GM21825 (cell line): ENCODE data around the gene FAM3D.

Experiments
- ATAC-seq: cut with Tn5 transposase; IDR thresholded peaks from one replicate; pipeline ENCODE4 v1.9.1; 2021; ENCODE audit warnings: mild to moderate bottlenecking, moderate library complexity; ENCODE audit not compliant: unreplicated experiment

Gene FAM3D

DNA sequence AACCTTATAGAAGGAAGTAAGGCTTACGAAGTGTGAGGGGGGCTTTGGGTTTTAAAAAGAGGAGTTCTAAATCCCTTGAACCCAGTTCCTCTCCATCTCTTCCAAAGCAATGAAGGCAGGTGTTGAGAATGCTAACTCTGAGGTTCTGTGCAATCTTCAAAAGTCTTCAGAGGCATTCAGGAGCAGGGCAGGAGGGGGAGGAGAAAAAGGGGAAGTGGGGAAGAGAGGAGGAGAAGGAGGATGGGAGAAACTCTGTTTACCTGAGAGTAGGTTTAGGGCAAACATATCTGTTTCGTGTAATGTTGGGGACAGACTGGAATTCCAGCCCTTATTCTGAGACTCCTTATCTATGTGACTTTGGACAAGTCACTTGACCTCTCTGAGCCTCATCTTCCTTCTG lies 36.9 kb downstream of the FAM3D start:
- no peak for ATAC-seq

DNA sequence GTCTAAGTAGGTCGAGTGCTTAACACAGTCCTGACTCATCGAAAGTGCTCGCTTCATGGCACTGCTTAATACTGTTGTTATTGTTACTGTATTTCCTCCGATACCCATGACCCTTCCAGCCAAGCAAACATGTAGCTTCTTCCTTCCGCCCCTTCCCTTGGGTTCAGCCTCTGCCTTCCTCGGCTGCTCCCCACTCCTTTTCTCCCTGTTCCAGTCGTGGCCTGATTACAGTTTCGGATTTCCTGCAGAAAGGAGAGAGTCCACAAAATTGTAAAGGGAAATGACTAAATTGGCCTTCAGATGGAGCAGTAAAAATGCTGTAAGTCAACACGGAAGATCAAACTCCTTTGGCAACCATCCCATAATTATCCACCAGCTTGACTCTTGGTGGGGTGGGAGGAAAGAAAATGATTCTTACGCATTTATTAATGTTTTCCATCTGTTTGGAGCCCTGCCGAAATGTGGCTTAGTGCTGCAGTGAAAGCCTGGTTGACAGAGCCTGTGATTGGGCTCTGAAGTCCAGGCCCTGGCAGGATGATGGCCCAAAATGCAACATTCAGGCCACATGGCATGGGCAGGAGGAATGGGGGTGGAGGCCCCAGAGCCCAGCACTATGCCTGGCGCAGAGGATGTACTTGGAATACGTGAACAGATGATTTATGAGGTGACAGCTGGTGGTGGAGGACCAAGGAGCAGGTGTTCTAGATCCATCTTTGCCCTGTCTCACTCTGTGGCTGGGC lies 37.6 kb downstream of the FAM3D start:
- ATAC-seq, result no peak

DNA sequence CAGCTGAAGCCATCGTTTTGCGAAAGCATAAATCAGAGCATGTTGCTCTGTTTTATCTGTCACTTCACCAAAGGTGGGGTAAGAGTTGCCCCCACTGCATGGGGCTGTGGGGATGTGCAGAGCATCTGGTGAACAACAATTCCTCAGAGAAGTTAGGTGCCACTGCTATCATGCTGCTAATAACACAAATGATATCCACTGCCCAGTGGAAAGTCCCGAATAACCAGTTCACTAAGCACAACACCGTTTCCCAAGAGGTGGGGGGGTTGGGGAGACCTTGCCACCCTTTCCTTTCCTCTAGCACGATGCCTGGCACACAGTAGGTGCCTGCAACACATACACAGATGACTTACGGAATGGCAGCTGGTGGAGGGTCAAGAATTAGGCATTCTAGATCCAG lies 38.6 kb downstream of the FAM3D start:
- no peak for ATAC-seq

DNA sequence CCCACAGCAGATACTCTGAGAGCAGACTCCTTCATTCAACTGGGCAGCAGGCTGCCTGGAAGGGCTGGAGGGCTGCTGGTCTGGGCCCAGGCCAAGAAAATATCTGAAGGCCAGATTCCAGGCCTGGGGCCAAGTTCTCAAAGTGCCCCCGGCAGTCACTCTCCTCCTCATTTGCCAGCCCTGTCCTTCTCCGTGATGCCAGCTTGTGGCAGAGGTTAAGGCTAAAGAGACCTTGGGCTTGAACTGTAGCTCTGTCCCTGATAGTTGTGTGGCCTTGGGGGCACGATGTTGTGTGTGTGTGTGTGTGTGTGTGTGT lies 39.0 kb downstream of the FAM3D start:
- ATAC-seq, result no peak

DNA sequence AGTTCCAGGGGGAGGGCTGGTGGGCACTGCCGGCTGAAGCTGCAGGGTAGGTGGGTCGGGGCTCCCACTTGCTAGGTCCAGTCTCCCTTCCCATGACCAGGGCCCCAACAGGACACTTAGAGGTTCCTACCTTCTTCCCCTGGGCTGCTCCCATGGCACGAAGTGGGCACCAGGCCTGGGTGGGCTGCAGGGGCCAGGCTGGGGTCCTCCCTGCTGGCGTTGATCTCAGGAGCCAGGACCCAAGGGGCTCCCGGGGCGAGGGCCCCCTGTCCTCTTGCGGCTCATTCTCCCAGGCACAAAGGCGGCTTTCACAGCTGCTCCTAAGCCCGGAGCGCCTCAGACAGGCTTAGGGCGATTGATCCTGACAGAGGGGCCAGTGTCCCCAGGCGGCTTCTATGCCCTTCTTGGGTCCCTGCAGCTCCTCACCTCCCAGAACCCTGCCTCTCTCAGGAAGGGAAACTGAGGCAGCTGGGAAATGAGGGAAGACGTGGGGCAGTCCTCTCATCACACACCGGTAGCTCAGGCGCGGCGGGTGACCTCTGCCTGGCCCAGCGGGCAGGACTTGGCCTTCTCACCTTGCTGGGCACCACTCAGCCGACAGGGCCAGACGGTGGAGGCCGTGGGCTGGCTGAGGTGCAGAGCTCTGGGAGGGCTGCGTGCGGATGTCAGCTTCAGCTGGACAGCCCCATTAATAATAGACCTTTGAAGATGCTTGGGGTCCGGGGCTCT lies 39.6 kb downstream of the FAM3D start:
- ATAC-seq, result no peak

DNA sequence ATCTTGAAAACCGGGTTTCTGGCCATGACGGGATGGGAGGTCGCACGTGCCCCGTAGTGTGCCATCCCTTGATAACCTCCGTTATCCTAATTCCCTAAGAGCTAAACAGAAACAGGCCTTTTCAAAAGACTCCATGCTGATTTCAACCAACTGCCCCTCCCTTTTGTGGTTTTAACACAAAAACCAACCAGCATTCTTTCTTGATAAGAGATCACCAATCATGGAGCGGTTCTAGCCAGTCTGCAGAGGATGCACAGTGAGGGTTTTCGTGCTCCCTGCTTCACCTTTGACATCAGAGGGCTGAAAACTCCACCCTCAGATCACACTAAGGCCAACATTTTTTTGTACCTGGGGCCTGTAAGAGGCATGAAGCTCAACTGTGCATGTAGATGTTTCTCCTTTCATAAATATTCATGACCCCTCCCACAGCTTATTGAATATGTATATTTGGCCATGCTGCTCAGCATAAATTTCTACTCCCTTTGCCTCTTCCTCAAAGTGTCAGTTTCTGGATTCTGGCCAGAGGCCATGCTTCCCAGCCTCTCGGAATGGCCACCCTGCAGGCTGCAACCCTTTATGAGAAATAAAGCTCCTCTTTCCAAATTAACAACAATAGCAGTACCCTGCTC lies 41.3 kb downstream of the FAM3D start:
- ATAC-seq, result no peak

DNA sequence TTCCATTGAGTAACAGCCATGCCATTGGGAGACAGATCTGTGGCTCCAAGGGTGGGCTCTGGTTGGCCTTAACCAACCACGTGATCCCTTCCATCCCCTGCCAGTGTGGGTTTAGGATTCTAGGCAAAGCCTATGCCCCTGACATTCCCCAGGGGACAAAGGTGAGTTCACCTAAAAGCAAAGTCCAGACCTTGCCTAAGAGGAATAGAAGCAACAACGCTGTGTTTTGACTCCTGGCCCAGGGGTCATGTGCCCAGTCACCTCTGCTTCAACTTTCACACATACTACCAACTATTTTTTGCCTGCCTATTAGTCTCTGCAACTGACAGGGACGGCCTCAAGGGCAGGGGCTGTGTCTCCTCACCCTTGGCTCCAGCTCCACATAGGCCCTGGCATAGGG lies 42.0 kb downstream of the FAM3D start:
- ATAC-seq, result no peak

DNA sequence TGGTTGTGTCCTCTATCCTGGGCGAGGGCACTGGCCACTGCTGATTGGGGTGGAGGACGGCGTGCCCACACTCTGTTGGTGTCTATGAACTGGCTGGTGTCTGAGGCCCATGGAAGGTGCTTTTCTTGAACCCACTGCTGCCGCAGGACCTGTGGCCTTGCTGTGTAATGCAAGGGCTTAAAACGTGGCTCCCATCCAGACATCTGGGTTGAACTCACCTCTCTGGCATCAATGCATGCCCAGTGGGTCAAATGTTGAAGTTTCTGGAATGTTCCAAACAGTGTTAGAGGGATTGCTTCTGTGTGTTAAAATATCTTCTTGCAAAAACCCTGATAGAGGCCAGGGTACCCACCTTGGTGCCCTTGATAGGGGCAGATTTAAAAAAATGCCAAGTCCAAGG lies 42.6 kb downstream of the FAM3D start:
- no peak for ATAC-seq

DNA sequence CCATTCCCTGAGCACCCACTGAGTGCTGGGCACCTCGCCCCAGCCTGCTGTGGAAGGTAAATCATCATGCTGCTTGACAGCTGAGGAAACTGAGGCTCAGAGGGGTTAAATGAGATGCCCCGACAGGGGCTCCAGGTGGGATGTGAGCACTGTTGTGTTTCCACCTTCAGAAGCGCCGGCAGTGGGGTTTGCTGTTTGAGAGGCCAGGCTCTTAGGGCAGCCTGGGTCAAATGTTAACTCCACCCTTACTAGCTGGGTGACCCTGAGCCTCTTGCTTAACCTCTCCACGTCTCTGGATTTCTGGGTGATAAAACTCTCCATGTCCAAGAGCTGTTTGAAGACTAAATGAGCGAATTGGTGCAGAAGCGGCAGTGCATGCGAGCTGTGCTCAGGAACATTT lies 43.1 kb downstream of the FAM3D start:
- ATAC-seq, result no peak

DNA sequence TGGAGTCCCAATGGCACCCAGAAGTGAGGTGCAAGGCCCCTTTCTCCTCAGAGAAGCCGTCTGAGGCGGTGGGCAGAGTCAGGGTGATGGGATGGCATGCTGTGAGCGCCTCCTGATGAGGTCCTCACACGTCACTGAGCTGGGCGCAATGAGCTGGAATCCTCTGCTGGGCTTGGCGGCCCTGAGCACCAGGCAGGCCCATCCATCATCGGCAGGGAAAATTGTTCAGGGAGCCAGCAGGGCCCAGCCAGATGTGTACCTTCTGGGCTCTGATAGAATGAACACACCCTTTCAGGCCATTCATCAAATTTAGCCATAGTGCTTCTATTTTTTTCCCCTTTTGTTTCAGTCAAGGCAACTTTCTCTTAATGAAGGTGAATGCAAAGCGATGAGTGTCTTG lies 43.7 kb downstream of the FAM3D start:
- no peak for ATAC-seq

DNA sequence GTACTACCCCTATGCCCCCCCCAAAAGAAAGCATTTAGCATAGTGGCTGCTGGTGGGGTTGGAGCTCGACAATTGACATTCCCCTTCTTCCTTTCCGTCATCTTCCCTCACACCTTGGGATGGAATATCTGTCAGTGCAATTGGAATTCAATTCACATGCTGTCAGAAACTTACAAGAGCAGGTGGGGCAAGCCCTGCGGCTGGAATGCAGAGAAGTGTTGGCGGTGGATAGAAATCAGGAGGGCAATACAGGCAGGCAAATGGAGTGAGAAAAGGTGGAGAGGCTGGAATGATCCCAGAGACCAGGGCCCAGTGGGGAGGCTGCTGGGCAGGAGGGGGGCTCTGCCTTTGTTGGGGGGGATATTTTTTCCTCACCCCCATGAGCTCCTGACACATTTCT lies 44.1 kb downstream of the FAM3D start:
- no peak for ATAC-seq

DNA sequence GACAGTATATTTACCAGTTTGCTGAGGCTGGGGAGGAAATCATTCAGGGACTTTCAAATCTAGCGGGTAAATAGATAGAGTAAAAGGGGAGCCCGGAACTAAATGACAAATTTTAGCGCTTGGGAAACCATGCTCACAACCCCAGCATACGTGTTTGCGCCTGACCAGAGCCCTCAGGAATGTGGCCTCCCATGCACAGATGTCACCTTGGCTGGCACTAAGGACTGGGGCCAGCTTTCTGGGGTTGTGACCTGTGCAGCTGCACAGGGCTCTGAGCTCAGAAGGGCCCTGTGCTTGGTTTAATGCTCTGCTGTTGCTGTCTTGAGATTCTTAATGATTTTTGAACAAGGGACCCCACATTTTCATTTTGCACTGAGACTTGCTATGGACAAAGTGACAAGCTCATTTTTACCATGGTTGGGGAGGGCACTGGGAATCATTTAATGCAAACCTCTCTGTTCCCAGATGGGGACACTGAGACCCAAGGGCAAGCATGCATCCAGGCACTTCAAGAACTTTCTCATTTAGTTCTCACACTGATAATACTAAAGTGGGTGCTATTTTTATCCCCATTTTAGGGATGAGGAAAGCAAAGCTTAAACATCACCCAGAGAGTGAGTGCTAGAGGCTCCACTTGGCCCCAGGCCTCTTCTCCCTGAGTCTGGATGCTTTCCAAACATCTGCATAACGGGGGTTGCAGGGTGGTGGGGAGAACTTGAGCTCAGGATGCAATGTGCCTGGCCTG lies 45.3 kb downstream of the FAM3D start:
- no peak for ATAC-seq

DNA sequence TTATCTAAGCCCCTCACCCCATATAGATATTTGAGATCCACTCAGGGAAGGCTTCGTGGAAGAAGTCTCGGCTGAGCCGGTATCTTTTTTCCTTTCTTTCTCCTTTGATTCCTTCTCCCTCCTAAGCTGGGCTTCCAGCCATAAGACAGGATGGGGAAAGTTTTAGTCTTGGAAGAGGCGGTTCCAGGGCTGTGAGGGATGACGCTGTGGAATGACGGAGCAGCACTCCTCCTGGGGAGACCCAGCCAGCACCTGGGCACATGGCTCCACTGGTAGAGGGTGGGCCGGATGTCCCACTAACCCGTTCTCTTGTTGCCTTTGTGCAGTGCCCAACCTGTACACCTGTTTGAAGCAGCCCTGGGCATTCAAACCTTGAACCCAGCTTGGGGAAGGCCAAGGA lies 46.2 kb downstream of the FAM3D start:
- ATAC-seq, result no peak

DNA sequence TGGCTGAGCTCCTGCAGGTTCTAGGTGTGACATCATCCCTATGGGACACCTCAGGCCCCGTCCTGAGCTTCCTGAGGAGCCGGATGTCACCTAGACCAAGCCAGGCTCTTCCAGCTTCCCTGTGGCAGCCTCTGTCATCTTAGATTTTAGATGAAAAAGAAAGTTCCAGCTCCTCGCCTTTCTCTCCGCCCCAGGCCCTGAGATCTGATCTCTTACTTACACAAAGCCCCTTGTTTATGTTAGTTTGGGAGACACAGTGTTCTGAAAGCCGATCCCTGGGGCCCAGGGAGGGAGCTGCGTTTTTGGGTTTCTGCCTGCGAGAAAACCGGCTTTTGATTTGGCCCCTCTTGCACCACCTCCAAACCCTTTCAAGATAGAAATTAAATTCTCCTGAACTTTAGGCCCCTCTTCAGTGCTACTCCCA lies 49.2 kb downstream of the FAM3D start:
- ATAC-seq, result no peak

DNA sequence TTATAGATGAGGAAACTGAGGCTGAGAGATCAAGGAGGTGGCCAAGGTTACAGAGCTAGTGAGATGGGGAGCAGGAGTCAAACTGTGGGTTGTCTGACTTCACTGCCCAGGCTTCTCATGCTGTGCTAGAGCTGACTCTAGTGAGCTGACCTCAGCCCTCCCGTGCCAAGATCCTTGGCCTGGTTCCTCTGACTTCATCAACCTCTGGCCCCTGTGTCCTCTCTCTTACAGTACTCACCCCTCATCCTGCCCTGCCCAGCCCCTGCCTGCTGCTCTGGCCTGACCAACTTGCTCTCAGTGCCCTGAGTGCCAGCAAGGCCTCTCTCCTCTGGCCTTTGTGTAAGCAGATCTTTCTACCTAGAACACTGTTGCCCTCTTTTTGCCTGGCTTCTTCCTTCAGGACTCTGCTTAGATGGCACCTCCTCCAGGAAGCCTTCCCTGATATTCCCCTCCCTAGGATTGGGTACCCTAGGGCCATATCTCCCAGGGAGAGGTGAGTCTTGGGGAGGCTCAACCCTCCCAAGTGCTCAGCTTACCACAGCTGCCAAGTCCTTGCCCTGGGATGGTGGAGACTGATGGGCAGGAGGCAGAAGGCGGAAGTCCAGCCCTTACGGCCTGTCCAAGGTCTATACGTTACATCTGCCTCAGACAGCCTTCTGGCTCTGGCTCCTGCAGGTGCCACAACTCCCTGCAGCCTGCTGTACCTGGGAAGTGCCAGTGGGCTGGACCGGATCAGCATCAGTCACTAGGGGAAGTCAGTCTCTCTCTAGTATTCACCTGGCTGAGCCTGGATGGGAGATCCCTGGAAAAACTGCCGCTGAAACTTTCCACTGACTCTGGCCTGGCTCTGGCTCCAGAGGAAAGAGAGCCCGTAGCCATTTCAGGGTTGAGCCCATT lies 53.1 kb downstream of the FAM3D start:
- ATAC-seq, result no peak

DNA sequence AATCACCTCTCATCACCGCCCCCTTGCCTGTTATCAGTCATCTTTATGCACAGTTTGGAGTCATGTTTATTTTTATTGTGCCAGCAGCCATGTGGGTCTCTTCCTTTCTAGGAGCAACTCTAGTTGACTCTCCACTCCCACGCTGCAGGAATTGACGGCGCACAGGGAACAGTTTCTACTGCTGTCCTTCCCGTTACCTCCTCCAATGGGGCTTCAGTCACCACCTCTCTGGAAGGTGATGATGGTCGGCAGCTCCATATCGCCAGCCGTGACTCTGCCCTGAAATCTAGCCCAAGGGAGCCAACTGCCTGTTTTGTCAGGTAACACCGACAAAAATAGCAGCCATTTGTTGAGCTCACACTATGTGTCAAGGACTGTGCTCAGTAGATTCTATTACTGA lies 53.7 kb downstream of the FAM3D start:
- ATAC-seq, result no peak

DNA sequence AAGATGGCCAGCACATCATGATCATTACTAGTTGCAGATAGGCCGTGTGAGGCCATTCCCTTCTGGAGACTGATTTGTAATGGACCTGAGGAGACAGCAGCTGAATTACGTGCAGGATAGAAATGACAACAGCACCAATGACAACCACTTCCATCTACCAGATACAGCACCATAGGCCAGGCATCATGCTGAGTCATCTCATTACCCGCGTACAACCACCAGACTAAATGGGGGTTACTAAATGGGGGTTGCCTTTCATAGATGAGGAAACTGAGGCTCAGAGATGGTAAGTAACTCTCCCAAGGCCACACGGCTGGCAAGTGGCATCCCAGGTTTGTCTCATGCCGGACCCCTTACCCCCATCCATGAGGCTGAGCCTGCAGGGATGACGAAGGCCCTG lies 56.6 kb downstream of the FAM3D start:
- ATAC-seq, result no peak

DNA sequence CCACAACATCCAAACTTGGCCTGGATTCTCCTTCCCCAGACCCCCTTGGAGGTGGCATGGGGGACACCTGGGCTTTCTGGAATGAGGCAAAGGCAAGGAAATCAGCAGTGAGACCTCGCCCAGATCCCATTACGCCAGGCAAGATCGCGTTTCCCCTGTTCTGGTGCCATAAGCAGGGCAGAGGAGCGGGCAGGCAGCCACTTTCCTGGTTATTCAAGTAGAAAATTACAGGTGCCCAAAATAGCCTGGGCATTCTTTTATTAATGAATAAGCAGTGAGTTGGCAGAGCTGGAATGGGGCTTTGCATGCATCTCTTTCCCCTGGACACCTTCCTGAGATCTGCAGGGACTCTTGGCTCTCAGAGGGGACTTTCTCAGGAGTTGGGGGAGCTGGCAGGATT lies 57.9 kb downstream of the FAM3D start:
- no peak for ATAC-seq

DNA sequence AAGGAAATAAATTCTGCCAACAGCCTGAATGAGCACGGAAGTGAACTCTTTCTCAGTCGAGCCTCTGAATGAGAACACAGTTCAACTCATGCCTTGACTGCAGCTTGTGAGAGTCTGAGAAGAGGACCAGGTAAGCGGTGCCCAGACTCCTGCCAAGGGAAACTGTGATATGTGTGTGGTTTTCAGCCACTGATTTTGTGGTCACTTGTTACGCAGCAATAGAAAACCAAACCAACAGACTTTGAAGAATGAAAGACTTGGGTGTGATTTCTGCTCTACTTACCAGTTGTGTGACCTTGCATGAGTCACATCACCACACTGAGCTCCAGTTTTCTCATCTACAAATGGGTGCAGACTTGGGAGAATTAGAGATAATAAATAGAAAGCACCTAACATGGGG lies 58.8 kb downstream of the FAM3D start:
- ATAC-seq, result no peak

DNA sequence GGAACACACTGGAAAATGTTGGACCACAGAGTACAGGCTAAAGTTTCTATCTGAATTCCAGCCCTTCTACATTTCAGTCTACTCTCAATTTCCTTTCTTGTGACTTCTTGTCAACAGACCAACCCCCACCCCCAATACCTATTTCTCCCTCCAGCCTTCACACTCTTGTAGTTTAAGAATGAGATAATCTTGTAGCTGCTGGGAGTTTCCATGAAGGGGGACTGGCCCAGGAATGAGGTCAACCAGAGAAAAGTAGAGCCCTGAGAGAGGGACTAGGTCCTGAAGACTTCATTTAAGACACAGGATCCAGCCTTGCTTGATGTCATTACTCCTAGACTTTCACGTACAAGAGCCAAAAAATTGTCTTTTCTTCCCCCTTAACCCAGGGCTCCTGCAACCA lies 59.9 kb downstream of the FAM3D start:
- ATAC-seq, result no peak

DNA sequence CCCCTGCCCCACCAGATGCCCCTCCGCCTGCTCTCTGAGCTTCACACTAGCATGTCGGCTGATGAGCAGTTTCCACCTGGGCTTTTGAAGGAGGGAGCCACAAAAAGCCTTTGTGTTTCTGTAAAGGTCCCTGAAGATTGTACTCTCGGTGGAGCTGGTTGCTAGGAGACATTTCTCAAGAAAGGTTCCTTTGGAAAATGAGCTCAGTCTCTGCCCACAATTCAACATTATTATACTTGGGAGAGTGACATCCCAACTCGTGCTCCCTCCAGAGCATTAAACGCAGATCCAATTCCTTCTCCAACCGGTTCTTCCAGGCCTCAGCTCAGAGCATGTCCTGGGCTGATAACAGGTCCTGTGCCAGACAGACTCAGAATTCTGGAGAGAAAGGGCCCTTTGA lies 62.5 kb downstream of the FAM3D start:
- no peak for ATAC-seq
